Measurements from ENCODE around the gene NOLC1. TPM values are rescaled to one million over a fixed set of nuclear protein-coding genes. Genes with fewer than 3 reads are reported as not detected.

The NOLC1 gene
- total and polyA plus RNA-seq, 10 of the 15 experiments (the other 5 are each of a cell fraction or from before 2014, with no cell fraction given), result 91.7 to 244 (median 128) TPM

- Histone ChIP-seq H4K20me1 (ENCODE audit: control insufficient read depth, insufficient read depth) (no peaks in the 10 kb centered on the region), H3K4me2 (ENCODE audit: control insufficient read depth, insufficient read depth) (no peak overlapping the region), H3K27me3 (replicated peaks in 1 of 2; ENCODE audit: control insufficient read depth in 2 of 2, insufficient read depth in 2 of 2, low read length in 1 of 2) (no peaks in the 10 kb centered on the region), H3K9me3 (replicated peaks; ENCODE audit: control insufficient read depth, insufficient read depth, low read length) (peaks cover 5% of the 10 kb centered on the region; the same call in 2 of the 3 replicates), H3K36me3 (ENCODE audit: control insufficient read depth in 2 of 2, insufficient read depth in 2 of 2, low read length in 1 of 2) (no peaks in the 10 kb centered on the region), H3K9ac (ENCODE audit: control insufficient read depth, insufficient read depth, low read length) (no peak overlapping the region), H3K27ac (ENCODE audit: control insufficient read depth, insufficient read depth) (no peak overlapping the region), H3K4me3 (no peak overlapping the region), H2AFZ (ENCODE audit: control insufficient read depth, low read depth, low read length) (no peak overlapping the region), H3K79me2 (ENCODE audit: control insufficient read depth, insufficient read depth, low read length) (no peaks in the 10 kb centered on the region), H3K4me1 (ENCODE audit: control insufficient read depth, insufficient read depth, low read length) (no peaks in the 10 kb centered on the region)
- 51% methylated on average over 6 of the region's 6 CpGs for WGBS (ENCODE audit: insufficient coverage, insufficient replicate concordance, low lambda C conversion rate, missing lambda C conversion rate)
- in situ Hi-C loops (cut with MboI) (no loop called here), intact Hi-C loops (cut with micrococcal nuclease; ENCODE audit: unreplicated experiment) (no loop called here)
- SMC1A ChIA-PET (ENCODE audit: uncharacterized antibody, unreplicated experiment), result no interaction called here
- ATAC-seq, result no peak
- RAD21 ChIA-PET (ENCODE audit: unreplicated experiment), result no interaction called here
- POLR2A ChIA-PET, result no interaction called here
- CTCF ChIA-PET, result no interaction called here
- DNase-seq (ENCODE audit: low read depth, low spot score), result no peak
- no TSS peak for BruUV-seq (replicated peaks)
- FAIRE-seq, result no peak
- TF ChIP-seq SMC3 (IDR thresholded peaks at IDR 0.05; ENCODE audit: borderline replicate concordance, low read length) (no peak), POU2F2 (IDR thresholded peaks at IDR 0.05; ENCODE audit: borderline replicate concordance, low read depth, low read length) (no peak), EED (IDR thresholded peaks at IDR 0.05; ENCODE audit: low read depth) (no peak), E4F1 (IDR thresholded peaks at IDR 0.05; ENCODE audit: borderline replicate concordance, partially characterized antibody) (no peak), IKZF2 (IDR thresholded peaks at IDR 0.05) (no peak), BCL11A (IDR thresholded peaks at IDR 0.05; ENCODE audit: low read depth, low read length) (no peak), SMAD5 (IDR thresholded peaks at IDR 0.05; ENCODE audit: low read depth) (no peak)
- TF ChIP-seq, protein P1, sequence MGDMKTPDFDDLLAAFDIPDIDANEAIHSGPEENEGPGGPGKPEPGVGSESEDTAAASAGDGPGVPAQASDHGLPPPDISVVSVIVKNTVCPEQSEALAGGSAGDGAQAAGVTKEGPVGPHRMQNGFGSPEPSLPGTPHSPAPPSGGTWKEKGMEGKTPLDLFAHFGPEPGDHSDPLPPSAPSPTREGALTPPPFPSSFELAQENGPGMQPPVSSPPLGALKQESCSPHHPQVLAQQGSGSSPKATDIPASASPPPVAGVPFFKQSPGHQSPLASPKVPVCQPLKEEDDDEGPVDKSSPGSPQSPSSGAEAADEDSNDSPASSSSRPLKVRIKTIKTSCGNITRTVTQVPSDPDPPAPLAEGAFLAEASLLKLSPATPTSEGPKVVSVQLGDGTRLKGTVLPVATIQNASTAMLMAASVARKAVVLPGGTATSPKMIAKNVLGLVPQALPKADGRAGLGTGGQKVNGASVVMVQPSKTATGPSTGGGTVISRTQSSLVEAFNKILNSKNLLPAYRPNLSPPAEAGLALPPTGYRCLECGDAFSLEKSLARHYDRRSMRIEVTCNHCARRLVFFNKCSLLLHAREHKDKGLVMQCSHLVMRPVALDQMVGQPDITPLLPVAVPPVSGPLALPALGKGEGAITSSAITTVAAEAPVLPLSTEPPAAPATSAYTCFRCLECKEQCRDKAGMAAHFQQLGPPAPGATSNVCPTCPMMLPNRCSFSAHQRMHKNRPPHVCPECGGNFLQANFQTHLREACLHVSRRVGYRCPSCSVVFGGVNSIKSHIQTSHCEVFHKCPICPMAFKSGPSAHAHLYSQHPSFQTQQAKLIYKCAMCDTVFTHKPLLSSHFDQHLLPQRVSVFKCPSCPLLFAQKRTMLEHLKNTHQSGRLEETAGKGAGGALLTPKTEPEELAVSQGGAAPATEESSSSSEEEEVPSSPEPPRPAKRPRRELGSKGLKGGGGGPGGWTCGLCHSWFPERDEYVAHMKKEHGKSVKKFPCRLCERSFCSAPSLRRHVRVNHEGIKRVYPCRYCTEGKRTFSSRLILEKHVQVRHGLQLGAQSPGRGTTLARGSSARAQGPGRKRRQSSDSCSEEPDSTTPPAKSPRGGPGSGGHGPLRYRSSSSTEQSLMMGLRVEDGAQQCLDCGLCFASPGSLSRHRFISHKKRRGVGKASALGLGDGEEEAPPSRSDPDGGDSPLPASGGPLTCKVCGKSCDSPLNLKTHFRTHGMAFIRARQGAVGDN (IDR thresholded peaks at IDR 0.05), result no peak
- TF ChIP-seq, protein P2, sequence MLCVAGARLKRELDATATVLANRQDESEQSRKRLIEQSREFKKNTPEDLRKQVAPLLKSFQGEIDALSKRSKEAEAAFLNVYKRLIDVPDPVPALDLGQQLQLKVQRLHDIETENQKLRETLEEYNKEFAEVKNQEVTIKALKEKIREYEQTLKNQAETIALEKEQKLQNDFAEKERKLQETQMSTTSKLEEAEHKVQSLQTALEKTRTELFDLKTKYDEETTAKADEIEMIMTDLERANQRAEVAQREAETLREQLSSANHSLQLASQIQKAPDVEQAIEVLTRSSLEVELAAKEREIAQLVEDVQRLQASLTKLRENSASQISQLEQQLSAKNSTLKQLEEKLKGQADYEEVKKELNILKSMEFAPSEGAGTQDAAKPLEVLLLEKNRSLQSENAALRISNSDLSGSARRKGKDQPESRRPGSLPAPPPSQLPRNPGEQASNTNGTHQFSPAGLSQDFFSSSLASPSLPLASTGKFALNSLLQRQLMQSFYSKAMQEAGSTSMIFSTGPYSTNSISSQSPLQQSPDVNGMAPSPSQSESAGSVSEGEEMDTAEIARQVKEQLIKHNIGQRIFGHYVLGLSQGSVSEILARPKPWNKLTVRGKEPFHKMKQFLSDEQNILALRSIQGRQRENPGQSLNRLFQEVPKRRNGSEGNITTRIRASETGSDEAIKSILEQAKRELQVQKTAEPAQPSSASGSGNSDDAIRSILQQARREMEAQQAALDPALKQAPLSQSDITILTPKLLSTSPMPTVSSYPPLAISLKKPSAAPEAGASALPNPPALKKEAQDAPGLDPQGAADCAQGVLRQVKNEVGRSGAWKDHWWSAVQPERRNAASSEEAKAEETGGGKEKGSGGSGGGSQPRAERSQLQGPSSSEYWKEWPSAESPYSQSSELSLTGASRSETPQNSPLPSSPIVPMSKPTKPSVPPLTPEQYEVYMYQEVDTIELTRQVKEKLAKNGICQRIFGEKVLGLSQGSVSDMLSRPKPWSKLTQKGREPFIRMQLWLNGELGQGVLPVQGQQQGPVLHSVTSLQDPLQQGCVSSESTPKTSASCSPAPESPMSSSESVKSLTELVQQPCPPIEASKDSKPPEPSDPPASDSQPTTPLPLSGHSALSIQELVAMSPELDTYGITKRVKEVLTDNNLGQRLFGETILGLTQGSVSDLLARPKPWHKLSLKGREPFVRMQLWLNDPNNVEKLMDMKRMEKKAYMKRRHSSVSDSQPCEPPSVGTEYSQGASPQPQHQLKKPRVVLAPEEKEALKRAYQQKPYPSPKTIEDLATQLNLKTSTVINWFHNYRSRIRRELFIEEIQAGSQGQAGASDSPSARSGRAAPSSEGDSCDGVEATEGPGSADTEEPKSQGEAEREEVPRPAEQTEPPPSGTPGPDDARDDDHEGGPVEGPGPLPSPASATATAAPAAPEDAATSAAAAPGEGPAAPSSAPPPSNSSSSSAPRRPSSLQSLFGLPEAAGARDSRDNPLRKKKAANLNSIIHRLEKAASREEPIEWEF (IDR thresholded peaks at IDR 0.05; ENCODE audit: insufficient replicate concordance, low read depth, low read length), result no peak
These were observed 43.2 kb downstream of the NOLC1 start for GRCh38 chr10:102195296-102195870.
